ENCODE measurements around the gene PBLD.

Gene PBLD

DNA sequence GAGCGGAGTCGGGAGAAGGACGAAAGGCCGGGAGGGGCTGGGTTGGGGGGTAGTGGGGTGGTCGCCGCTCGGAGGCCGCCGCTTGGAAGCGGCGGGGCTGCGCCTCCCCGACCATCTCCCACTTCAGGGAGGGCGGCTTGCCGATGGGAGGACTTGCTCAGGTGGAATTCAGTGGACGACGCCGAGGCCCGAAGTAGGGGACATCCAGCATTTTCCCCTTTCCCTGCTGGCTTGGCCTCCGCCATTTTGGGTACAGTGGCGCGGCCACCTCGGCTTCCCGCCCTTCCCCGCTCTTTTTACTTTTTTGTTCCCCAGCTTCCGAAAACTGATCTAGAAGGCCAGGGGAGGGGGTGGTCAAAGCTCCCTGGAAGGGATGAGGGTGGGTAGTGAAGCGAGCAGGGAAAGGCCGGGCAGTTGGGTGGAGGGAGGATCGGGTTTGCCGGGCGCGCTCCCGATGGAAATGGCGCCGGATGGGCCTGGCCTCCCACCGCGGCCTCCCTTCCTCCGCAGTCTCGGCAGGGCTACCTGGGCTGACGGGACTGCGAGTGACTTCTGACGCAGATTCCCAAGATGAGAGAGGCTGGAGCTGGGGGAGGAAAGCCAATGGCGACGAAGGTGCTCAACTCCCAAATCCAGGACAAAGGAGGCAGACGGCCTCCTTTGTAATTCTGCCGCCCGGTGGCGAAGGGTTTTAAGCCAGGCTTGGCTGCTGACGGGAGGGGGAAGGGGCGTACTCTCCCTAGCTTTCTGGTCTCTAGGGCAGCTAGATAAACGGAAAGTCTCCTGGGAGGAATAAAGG lies at the start of gene PBLD:
TSS of gene PBLD (minus strand) at position 670 of the 799 bp plus-strand sequence. CDS start 26,084 bp downstream, outside the sequence.
- peak; percentile 35 for DNase-seq

GRCh38 chr10:68371604-68372003 lies 38.9 kb upstream of the PBLD start:
- no peak for DNase-seq

- DNase-seq = no peak
Observed at GRCh38 chr10:68367121-68367520, 34.4 kb upstream of the PBLD start.

DNA sequence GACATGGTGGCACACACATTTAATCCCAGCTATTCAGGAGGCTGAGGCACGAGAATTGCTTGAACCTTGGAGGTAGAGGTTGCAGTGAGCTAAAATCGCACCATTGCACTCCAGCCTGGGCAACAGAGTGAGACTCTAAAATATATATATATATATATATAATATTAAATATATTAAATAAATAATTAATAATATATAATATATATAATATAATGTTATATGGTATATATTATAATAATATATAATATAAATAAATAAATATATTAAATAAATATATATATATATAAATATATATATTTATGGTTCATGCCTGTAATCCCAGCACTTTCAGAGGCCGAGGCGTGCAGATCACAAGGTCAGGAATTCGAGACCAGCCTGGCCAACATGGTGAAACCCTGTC lies 33.9 kb upstream of the PBLD start:
- no peak for DNase-seq

DNA sequence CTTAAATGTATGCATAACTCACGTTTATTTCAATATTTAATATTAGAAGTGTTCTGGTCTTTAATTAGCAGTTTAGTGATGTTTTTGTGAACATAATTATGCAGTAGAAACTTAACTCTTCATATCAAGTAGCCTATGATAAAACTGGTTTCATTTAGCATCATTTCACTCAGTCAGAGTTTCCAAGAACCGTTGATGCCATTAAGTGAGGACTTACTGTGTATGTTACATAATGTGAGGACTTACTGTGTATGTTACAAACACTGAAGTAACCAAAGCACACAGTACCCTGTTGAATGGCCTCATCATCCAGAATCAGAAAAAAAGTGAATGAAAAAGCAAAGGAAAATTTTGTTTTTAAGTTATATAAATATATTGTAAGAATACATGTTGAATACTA lies 32.9 kb upstream of the PBLD start:
- no peak for DNase-seq

- DNase-seq = no peak
Observed at GRCh38 chr10:68364101-68364886, 31.6 kb upstream of the PBLD start.

DNA sequence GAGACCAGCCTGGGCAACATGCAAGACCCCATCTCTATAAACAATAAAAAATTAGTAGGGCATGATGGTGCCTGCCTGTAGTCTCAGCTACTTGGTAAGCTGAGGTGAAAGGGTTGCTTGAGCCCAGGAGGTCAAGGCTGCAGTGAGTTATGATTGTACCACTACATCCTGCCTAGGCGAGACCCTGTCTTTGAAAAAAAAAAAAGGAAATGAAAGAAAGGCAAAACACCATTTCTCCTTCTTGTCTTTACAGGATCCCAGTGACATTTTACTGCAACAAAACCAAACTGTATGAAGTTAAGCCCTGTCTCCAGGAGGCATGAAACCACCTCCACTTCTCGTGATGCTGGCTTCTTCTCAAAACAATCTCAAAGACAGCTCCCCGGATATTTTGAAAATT lies 29.9 kb upstream of the PBLD start:
- DNase-seq = no peak

DNA sequence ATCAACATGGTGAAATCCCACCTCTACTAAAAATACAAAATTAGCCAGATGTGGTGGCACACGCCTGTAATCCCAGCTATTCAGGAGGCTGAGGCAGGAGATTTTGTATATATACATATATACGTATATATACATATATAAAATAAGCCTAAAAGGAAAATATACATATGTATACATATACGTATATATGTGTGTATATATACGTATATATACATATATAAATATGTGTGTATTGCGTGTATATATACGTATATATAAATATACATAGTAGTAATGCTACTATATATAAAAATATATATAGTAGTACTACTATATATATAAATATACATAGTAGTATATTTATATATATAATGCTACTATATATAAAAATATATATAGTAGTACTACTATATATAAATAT lies 26.5 kb upstream of the PBLD start:
- no peak for DNase-seq

- no peak for DNase-seq
Observed at GRCh38 chr10:68353537-68353936, 20.8 kb upstream of the PBLD start.

DNA sequence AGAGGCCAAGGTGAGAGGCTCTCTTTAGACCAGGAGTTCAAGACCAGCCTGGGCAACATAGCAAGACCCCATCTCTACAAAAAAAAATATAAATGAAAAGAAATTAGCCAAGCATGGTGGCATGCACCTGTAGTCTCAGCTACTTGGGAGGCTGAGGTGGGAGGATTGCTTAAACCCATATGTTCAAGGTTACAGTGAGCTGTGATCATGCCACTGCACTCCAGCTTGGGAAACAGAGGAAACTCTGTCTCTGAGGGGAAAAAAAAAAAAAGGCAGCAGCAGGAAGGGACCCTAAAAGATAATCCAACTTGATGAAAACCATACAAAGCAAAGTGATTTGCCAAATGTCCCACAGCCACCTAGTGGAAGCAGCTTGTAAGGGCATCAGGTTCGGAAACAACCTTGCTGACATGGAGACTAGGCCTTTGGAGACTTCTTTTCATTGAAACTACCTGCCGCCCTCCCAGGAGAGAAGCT lies 15.6 kb upstream of the PBLD start:
- no peak for DNase-seq

- no peak for DNase-seq
Observed at GRCh38 chr10:68346774-68347173, 14.0 kb upstream of the PBLD start.

DNA sequence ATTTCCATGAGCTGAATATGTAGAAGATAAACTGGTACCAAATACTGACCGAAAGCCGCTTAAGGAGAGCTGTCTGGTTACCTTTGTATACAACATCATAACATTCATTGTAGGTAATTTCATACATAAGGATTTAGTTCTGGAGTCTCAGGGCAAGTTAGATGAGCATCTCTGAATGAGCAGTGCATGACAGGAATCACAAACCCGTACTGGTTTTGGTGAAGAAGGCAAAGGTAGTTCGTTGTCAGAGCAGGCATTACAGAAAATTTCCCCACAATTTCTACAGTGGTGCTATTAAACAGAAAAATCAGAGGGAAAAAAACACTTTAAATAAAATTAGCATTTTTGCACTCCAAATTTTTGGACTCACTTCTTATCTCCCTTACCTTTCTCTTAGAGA lies 12.9 kb upstream of the PBLD start:
- no peak for DNase-seq

- DNase-seq = no peak
Observed at GRCh38 chr10:68342909-68343516, 10.3 kb upstream of the PBLD start.

DNA sequence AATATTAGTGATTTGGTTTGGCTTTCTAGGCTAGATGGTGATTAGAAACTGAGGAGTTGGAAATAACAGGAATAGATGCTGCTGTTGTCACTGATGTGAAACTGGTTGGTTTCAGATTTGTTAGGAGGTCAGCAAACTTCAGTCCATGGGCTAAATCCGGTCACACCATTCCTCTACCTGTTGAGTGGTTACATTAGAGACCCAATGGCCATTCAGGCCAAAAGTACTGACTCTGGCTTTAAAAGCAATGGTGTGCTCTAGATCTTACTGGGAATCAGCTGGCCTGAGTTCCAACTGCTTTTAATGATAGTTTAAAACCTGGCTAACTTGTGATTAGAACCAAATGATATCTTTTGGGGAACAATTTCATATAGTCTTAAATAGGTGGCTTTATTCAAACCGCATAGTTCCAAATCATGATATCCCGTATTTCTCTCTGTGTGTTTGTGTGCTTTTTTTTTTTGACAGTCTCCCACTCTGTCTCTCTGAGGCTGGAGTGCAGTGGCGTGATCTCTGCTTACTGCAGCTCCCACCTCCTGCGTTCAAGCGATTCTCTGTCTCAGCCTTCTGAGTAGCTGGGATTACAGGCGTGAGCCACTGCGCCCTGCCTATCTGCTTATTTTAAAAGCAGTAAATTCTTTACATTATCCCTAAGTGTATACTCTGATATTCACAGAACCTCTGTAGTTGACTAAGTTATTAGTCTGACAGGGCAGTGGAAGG lies 7.8 kb upstream of the PBLD start:
- no peak for DNase-seq

DNA sequence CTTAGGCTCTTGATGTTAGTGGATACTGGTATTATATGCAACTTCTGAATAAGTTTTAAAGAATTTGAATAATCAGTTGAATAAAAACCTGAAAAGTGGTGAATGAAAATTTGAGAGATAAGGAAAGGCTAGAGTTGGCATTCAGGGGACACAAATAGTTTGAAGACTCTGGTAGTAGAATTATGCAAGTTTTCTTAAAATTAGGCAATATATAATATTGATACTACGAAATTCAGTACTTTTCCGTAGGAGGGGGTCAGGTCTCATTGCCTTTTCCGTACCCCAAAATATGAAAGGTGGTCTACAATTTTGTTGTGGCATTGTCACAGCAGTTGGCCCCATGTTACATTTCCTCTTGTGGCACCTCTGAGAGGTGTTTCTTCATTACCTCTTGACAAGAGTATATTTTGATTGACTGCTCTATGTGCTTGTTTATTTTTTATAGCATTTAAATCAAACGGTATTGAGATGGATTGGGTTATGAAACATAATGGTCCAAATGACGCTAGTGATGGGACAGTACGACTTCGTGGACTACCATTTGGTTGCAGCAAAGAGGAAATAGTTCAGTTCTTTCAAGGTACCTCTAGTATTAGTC lies 4.1 kb upstream of the PBLD start:
- DNase-seq = no peak

DNA sequence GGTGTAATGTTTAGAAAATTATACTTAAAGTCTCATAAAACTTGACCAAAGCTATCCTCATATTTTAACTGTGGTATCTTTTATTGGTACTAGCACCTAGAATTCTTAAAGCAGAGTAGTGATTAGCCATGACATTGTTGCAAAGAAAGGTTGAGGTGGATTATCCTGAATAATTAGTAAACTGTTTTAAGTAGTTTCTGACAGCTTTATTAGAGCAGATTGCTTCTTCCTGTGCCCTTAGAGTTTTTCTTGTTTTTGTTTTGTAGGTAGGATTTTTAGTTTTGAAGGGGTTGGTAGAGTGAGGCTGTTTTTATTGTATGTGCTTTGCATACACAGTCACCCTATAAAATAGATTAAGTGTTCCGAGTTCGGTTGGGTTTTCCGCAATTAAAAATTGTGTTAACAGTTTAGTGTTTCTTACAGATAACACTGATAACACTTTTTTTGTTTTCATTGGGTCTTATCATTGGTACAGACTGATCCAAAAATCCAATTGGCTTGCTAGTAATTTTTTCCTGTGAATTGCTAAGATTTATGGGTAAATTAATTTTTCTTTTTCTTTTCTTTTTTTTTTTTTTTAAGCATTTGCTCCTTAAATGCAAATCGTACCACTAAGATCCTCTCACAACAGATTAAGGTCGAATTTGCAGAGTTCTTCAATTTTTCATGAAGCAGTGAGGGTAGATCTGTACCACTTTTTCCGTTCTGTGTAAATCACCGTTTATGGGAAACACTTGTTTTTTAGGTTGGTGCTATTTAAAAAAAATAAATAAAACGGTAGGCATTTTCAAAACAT lies 2.1 kb upstream of the PBLD start:
- no peak for DNase-seq

- no peak for DNase-seq
Observed at GRCh38 chr10:68333440-68334431, 1.0 kb upstream of the PBLD start.

GRCh38 chr10:68333058-68333395 lies 299 bp upstream of the PBLD start:
- DNase-seq = no peak

- peak; percentile 82 for DNase-seq
Observed at GRCh38 chr10:68331455-68332258, 1.1 kb downstream of the PBLD start, which contains the start of gene HNRNPH3. TSS of gene HNRNPH3 (plus strand) at chr10:68332064. CDS start at chr10:68337222, 5,158 bp downstream.

Data from DMS79 treated with DMSO at 0.1 percent for 48 hours (cell line).